GM12891 (cell line): ENCODE data around the gene ANXA2R.

Source experiments
- PAX5 ChIP-seq: IDR thresholded peaks from 2 replicates; pipeline ENCODE4 v1.6.1; 2011; ENCODE audit warnings: low read length, moderate library complexity, mild to moderate bottlenecking; ENCODE audit not compliant: insufficient read depth, severe bottlenecking
- POLR2A ChIP-seq: IDR thresholded peaks from 2 replicates; pipeline ENCODE4 v1.6.1; 2011; ENCODE audit warnings: low read depth, low read length, control low read depth
- POLR2AphosphoS5 ChIP-seq: IDR thresholded peaks from 2 replicates; pipeline ENCODE4 v1.6.1; 2011; ENCODE audit warnings: low read depth, low read length, control low read depth
- POU2F2 ChIP-seq: IDR thresholded peaks from 2 replicates; pipeline ENCODE4 v1.6.1; 2011; ENCODE audit warnings: low read depth, mild to moderate bottlenecking, control low read depth, low read length, moderate library complexity
- SPI1 ChIP-seq: IDR thresholded peaks from 2 replicates; pipeline ENCODE4 v1.6.1; 2011; ENCODE audit warnings: low read depth, low read length, control low read depth
- TAF1 ChIP-seq: IDR thresholded peaks from 2 replicates; pipeline ENCODE4 v1.6.1; 2011; ENCODE audit warnings: low read depth, low read length, control low read depth

- TF ChIP-seq POLR2A (no peak), POLR2AphosphoS5 (no peak), TAF1 (no peak), SPI1 (no peak), PAX5 (no peak), POU2F2 (no peak)
Observed at GRCh38 chr5:43014522-43014921, 25.6 kb downstream of the ANXA2R start.
